Retinal pigment epithelial cell (primary cell): ENCODE data around the gene PLEKHA8.

Source experiments
- DNase-seq: peaks from one replicate; pipeline ENCODE4 v3.0.0-alpha.2; 2010; ENCODE audit warnings: low read depth
- H3K4me3 ChIP-seq: 2 replicates; pipeline ENCODE4 v1.5.1; 2011; ENCODE audit warnings: mild to moderate bottlenecking, low read length, control low read depth, moderate library complexity
- CTCF ChIP-seq: conservative IDR thresholded peaks from 2 replicates; pipeline ENCODE4 v1.5.1; 2011; ENCODE audit warnings: low read depth, low read length, control low read depth, inconsistent platforms

Gene PLEKHA8

GRCh38 chr7:30003098-30003497 is 25.1 kb upstream of the PLEKHA8 start:
- H3K4me3 ChIP-seq: no peak overlapping the region
- no peak for TF ChIP-seq CTCF
- no peak for DNase-seq

- no peak for DNase-seq
- TF ChIP-seq CTCF: no peak
Measured at GRCh38 chr7:30005464-30005863, 22.7 kb upstream of the PLEKHA8 start.

GRCh38 chr7:30010021-30010420 is 18.2 kb upstream of the PLEKHA8 start:
- DNase-seq: no peak
- H3K4me3 ChIP-seq: no peak overlapping the region
- no peak for TF ChIP-seq CTCF

More at GRCh38 chr7:30005464-30005863, 22.7 kb upstream of the PLEKHA8 start:
- H3K4me3 ChIP-seq: no peak overlapping the region

GRCh38 chr7:30012757-30013156 is 15.5 kb upstream of the PLEKHA8 start:
- no peak overlapping the region for H3K4me3 ChIP-seq
- no peak for DNase-seq
- TF ChIP-seq CTCF: no peak

- H3K4me3 ChIP-seq: no peak overlapping the region
- no peak for DNase-seq
- no peak for TF ChIP-seq CTCF
Measured at GRCh38 chr7:30018451-30018850, 9.8 kb upstream of the PLEKHA8 start.

- DNase-seq: no peak
- TF ChIP-seq CTCF: no peak
Measured at GRCh38 chr7:30019387-30019786, 8.8 kb upstream of the PLEKHA8 start.

GRCh38 chr7:30019960-30020359 is 8.3 kb upstream of the PLEKHA8 start:
- DNase-seq: no peak
- H3K4me3 ChIP-seq: no peak overlapping the region
- TF ChIP-seq CTCF: no peak

More at GRCh38 chr7:30019387-30019786, 8.8 kb upstream of the PLEKHA8 start:
- no peak overlapping the region for H3K4me3 ChIP-seq
